GM10266 (cell line): ENCODE measurements around the gene CDH24.

Experiments used
- DNase-seq: peaks from one replicate; pipeline ENCODE4 v3.0.0; 2012; ENCODE audit errors: extremely low spot score
- CTCF ChIP-seq: IDR thresholded peaks from 2 replicates; pipeline ENCODE4 v1.5.1; 2012; ENCODE audit warnings: mild to moderate bottlenecking, low read depth; ENCODE audit not compliant: control insufficient read depth, insufficient read depth; ENCODE audit errors: missing control alignments

The CDH24 gene

DNA sequence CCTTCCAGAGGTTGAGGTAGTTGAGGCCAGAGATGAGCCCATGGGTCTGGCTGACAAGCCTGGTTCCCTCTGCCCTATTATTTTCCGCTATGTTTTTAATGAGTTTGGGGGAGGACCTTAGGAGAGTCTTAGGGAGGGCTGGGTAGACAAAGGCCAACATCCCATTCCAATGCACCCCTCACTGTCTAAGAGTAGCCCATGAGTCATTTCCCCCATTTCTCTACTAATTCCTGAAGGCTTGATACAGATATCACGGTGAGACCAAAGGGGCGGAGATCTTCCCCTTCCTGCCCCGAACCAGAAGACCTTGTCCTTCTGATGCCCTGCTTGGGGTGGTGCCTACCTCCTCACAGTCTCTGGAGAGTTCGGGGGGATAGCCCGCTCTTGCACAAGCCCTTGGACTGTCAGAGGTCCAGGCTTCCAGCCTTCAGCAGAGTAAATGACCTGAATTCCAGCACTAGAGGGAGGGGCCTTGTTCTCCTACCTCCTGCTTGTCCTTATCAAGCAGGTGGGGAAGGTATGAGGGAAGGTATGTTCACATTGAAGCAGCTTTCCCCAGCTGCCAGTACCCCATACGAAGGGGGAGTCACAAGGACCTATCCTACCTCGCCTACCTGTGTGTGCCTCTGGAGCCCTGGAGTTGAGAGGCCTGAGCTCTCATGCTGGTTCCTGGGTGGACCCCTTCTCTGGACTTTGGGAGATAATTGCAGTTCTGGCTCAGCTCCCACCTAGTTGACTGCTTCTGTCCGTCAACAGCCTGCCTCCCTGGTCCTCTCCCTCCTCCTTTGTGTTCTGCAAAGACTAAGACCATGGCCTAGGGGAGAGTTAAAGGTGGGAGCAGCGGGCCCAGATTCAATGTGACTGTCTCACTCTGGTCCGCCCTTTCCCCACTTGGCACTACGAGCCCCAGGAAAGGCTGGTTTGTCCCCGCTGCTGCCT, 11.6 kb downstream of the CDH24 start:
- no peak for DNase-seq
- no peak for TF ChIP-seq CTCF

DNA sequence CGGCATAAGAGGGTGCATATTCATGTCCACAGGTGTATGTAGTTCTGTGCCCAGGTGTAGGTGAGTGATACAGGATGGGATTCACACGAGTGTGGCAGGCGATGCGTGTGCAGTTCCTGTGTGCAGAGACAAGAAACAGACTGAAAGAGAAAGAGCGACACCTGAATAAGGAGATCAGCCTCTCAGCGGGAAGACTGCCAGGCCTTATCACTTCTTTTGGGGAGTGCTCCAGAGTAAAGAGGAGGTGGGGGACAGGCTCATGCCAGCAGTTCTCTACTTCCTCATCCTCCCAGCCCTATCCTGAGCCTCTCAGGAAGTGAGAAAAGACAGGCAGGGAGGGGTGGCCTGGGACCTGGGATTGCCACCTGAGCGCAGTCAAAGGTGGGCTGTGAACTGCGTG, 12.5 kb downstream of the CDH24 start:
- DNase-seq: no peak
- TF ChIP-seq CTCF: no peak

- no peak for DNase-seq
- no peak for TF ChIP-seq CTCF
Observed at GRCh38 chr14:23043754-23044153, 13.6 kb downstream of the CDH24 start.

- no peak for TF ChIP-seq CTCF
- no peak for DNase-seq
Observed at GRCh38 chr14:23043145-23043544, 14.2 kb downstream of the CDH24 start.

DNA sequence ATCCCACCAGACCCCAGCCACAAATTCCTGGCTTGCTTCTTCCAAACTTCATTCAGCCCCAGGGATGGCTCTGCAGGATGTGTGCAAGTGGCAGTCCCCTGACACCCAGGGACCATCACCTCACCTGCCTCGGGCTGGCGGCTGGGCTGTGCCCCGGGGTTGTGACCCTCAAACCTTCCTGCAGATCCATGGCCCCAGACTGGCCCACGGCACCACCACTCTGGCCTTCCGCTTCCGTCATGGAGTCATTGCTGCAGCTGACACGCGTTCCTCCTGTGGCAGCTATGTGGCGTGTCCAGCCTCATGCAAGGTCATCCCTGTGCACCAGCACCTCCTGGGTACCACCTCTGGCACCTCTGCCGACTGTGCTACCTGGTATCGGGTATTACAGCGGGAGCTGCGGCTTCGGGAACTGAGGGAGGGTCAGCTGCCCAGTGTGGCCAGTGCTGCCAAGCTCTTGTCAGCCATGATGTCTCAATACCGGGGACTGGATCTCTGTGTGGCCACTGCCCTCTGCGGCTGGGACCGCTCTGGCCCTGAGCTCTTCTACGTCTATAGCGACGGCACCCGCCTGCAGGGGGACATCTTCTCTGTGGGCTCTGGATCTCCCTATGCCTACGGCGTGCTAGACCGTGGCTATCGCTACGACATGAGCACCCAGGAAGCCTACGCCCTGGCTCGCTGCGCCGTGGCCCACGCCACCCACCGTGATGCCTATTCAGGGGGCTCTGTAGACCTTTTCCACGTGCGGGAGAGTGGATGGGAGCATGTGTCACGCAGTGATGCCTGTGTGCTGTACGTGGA, 15.0 kb downstream of the CDH24 start, which contains the start of gene PSMB11:
Gene PSMB11, plus strand, starts transcription at position 51 of the 804 bp plus-strand sequence. Its CDS starts 14 bp downstream, at position 65.
- no peak for DNase-seq
- TF ChIP-seq CTCF: no peak

DNA sequence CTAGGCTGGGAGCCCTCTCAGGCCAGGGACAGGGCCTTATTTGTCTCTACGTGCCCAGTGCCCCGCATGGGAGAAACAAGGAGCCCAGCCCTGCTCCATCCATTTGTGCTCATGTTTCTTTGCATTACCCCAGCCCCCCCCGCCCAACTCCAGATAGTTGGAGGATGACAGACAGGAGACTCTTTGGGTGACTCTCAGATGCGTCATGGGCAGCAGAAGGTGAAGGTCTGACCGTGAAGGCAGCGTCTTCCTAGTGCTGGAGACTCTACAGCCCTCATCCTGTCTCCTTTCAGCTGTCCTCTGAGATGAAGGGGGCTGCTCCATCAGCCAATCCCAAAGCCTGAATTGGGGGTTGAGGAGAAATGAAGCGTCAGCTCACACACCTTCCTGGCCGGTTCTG, 15.6 kb downstream of the CDH24 start:
- no peak for DNase-seq
- no peak for TF ChIP-seq CTCF
